Activated gamma-delta T cell (primary cell): Measurements from ENCODE around the gene EPN2.
A peak's percentile ranks its signal among the peaks of the same experiment; 100 is the strongest.
"Not testable (repeated sequence)": the region's sequence is repeated elsewhere in the genome, so short reads cannot be mapped to it uniquely, and the experiment has no call there.

ENCODE experiments used
- DNase-seq: peaks from one replicate; lab custom pipeline; 2025; lab: John Stamatoyannopoulos, UW

EPN2 gene

DNA sequence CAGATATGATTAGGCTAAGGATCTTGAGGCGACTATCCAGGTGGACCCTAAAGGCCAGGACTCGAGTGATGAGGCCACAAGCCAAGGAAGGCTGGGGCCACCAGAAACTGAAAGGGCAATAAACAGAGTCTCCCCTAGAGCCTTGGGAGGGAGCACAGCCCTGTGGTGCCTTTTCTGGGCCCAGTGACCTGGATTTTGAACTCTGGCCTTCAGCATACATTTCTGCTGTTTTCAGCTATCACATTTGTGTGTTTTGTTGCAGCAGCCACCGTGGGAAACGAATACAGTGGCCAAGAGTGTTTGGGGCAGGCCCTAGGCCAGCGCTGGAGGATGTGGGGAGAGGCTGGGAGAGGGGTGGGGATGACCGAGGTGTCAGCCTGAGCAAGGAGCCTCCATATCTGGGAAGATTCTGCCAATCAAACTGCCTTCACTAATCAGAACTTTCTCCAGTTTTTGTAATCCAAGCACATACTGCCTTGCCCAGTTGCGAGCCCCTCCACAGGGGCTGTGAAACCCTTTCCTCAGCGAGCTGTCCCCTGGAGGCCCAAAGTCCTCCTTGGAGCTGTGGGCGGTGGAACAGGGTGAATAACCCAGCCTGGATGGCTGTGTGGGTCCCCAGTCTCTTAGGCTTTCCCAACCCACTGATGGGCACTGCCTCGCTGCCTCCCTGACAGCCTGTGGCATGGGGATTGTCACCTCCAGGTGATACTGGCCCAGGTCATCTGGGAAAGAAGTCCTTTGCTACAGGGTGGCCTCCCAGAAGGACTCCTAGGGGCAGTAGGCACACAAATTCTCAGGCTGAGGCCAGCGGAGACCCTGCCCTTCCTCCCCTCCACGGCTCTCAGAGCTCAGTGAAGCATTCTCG, 108.6 kb downstream of the EPN2 start:
- DNase-seq = no peak

DNA sequence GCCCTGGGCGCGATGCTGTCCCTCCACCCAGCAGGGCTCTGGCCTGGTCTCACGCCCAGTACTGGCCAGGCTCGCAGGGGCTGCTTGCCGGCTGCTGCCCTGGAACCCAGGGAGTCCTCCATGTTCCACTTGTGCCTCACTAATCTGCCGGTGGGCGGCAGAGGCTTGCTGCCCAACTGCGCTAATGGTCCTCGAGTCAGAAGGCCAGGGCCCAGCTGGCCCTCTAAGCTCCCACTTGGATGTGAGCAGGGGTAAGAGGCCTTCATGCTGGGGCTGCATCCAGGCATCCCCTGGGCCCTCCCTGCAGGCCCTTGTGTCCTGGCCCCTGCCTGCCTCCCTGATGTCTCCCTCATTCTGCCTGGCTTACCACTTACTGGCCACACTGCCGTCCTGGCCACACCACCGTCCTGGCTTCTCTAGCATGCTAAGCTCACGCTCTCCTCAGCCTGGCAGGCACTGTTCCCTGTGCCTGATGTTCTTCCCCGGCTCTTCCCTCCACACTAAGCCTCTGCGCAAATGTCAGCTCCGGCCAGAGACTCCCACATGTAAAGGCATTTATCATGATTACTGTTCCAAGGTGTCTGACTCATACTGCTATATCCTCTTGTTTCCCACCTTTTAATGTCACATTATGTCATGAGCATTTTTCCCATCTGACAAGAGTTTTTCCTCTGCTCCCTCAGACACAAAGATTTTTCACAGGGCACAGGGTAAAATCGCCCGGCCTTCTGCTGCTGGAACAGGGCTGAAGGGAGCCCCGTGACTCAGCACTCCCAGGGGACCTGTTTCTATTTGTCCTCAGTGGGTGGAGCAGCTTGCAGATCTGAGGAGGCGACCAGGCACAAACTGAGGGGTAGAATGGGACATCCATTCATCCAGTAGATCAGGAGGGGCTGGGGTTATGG, 109.4 kb downstream of the EPN2 start:
- no peak for DNase-seq

DNA sequence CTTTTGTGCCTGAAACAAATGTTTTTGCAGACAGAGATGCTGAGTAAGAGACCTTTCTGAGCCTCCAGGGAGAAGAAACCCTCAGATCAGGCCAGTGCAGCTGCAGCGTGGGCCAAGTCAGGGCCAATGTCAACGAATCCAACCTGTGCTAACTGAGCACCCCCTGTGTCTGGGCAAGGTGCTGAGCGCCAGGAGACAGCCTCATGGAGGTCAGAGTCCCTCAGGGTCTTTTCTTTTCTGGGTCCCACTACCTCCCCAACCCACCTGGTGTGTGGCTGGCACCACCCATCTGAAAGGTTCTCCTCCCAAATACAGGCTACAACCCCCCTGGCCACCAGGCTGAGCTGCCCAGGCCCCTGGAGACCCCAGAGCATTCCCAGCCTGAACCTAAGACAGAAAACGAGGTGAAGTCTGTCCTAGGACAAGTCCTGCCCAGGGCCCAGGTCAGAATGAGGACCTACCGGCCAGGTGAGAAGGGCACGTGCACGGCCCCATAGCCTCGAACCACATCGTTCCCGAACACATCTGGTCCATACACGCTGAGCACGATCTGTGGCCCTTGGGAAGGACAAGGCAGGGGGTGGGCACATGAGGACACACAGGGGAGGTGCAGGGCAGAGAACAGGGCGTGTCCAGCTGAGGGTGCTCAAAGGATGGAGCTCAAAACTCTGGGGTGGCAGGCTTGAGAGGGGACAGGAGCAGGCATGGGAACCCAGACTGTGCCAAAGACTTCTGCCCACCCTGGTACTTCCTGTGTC, 110.3 kb downstream of the EPN2 start:
- DNase-seq = no peak

DNA sequence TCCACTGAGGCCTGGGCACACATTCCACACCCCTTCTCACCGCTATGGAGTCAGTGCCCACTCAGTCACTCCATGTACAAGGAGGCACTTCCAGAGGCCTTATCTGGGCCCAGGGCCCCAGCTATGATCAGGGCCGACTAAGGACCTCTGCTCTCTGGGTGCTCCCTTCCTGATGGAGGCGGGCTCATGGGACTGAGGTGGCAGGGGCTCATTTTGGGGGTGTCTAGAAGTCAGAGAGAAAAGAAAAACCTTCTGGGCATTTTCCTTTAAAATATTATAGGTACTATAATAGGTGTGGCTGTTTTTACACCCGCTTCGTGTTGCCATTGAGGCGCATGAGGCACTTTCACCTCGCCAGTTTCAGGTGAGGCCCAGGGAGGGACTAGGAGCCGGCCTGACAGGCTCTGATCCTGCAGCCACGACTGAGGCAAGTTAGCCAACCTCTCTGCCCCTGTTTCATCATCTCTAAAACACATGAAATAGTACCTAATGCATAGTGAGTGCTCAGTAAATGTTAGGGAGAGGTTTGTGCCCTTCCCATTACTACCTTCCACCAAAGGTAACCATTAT, 111.0 kb downstream of the EPN2 start:
- DNase-seq = no peak

DNA sequence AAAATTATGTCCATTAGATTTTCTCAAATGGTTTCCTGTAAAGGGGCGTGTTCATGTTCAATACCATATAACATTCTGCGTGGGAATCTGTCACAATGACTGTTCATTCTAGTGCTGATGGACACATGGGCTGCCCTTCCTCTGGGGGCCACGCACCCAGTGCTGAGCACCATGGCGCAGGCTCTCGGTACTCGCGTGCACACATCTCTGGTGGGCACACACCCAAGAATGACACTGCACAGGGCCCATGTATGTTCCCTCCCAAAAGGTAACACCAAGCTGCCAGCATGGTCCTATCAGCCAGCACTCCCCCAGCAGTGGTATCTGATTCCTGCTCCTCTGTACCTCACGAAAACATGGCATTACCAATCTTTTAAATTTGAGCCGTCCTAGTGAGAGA, 111.6 kb downstream of the EPN2 start:
- DNase-seq = no peak

DNA sequence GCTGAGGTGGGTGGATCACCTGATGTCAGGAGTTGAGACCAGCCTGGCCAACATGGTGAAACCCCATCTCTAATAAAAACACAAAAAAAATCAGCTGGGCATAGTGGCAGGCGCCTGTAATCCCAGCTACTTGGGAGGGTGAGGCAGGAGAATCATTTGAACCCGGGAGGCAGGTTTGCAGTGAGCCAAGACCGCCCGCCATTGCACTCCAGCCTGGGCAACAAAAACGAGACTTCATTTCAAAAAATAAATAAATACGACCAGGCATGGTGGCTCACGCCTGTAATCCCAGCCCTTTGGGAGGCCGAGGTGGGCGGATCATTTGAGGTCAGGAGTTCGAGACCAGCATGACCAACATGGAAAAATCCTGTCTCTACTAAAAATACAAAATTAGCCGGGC, 116.2 kb downstream of the EPN2 start:
- not testable (repeated sequence) for DNase-seq

DNA sequence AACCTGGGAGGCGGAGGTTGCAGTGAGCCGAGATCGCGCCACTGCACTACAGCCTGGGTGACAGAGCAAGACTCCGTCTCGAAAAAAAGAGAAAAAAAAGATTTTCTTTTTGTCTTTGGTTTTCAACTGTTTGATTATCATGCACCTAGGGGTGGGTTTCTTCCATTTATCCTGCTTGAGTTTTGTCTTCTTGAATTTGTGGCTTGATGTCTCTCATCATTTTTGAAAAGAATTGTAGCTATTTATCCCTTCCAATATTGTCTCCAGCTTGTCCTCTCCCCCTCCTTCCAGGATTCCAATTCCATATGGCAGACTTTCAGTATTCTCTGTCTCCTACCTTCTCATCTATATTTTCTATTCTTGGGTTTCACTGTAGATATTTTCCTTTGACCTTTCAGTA, 117.6 kb downstream of the EPN2 start:
- DNase-seq = no peak

DNA sequence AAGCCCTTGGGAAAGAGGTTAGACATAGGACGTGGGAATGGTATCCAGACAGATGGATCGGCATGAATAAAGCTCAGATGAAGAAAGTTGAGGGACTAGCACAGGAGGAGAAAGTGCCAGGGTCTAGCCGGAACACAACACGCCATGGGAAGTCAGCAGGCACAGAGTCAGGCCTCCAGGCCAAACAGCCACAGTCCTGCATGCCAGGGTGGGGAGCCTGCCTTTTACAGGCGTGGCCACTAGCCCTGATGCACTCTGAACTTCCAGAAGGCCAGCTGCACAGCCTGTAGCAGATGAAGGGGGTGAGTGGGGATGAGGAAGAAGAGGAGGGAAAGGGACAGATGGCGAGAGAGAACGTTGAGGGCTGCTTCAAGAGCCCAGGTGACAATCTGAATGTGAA, 120.2 kb downstream of the EPN2 start:
- no peak for DNase-seq

DNA sequence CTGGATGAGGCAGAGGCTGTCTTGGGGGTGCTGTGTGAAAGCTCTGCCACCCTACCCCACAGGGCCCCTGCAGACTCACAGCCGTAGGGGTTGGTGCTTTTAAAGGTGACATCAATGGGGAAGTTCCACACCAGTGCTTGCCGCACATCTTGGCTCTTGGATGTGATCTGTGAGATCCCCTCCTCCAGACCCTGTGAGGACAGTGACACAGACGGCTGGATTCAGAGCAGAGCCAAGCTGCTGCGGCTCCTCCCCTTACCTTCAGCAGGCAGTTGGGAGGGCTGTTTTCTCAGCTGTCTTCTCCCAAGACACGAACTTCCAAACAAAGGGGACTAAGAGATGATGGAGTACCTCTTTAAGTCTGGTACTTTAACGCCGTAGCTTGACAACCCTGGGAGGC, 120.6 kb downstream of the EPN2 start:
- no peak for DNase-seq

DNA sequence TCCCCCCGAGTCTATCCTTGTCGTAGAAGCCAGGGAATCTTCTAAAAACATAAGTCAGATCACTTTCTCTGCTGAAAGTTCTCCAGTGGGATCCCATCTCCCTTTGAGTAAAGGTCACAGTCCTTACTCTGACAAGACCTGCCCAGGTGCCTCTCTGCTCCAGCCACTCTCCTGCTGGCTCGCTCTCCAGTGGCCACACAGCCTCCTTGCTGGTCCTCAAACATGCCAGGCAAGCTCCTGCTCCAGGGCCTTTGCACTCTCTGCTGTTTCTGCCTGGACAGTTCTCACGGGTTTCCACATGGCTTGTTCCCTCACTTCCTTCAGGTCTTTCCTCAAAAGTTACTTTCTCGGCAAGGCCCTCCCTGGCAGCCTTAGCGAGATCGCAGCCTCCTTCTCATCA, 122.0 kb downstream of the EPN2 start:
- no peak for DNase-seq

DNA sequence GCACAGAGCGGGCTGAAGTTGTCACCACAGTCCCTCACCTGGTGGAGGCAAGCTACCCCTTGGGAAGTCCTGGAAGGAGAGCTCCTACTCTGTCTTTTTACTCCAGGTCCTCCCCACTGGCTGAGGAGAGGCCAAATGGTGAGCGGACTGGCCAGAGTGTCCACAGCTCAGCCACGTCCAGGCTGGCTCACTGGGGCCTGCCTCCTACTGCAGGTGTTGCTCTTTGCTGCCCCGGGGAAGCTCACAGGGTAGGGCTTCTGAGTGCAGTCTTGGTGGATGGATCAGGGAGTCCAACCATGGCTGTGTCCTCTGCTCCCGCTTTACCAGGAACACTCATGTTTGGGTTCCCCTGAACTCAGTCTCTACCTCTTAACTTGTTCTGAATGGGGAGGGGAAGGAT, 122.7 kb downstream of the EPN2 start:
- DNase-seq = no peak

DNA sequence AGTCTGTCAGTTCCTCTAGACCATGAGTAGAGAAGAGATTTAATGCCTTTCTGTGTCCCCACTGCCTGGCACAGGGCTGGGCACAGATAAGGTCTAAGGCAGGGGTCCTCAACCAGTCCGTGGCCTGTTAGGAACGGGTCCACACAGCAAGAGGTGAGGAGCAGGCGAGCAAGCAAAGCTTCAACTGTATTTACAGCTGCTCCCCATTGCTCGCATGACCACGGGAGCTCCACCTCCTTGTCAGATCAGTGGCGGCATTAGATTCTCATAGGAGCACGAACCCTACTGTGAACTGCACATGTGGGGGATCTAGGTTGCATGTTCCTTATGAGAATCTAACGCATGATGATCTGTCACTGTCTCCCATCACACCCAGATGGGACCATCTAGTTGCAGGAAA, 123.6 kb downstream of the EPN2 start:
- no peak for DNase-seq

DNA sequence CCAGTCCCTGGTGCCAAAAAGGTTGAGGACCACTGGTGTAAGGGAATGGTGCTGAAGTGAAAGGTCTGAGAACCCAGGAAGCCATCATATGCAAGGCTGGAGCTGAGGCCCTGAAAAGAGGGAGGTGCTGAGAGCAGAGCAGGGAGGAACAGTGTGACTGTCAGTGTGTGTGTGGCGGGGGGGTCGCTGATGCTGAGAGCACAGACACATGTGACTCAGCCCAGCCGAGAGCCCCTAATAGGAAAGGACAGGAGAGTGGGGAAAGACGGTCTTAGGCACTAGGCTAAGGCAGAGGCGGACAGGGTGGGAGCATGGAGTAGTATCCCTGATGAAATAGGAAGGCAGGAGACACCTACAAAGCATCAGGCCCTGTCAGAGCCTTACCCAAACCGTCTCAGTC, 124.2 kb downstream of the EPN2 start:
- no peak for DNase-seq

DNA sequence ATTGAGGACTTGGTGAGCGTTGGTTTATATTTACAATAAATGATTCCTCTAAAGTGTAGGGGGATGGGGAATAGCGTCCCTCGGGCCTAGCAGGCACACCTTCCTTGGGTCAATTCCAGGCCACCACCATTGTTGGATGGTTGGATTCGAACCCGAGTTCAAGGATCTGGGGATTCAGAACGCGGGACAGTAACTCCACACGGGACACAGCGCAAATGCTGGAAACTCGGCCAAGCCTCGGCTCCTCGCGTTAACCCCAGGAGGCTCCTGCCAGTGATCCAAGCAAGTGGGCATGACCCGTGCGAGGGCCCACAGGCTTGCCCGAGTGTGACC, 124.7 kb downstream of the EPN2 start:
- no peak for DNase-seq

DNA sequence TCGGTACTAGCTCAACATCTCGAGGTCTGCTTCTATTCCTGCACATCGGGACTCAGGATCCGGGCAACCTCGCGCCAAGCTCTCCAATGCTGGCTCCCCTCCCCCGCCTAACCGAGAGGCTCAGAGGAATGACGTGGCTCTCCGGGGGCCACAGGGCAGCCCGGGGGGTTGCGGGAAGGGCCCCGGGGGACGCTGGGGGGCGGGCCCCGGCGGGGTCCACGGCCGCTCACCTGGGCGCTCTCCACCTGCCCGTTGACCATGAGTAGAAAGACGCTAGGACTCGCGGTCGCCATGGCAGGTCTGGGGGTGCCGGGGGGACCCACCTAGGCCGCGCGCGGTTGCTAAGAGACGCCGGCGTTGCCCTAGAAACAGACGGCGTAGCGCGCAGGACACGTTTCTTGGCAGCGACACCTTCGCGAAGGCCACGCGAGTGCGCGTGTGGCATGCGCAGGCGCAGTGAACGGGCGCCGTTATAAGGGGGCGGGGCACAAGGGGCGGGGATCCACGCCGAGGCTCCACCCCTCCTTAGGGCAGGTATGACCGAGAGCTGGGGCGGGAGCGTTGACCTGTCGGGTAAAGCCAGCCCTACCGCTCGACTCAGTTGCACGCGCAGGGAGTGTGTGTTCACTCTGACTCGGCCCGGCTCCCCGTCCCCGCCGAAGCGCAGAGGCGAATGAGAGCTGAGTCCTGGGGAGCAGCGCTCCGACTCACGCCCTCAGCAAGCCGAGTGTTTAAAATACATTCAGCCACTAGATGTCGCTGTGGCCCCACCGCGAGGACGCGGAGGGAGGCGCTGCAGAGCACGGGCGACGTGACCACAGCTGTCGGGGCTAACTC, 125.3 kb downstream of the EPN2 start, which contains the start of gene B9D1:
TSS of gene B9D1 (minus strand) at position 447 of the 837 bp plus-strand sequence. CDS start at position 293, 154 bp downstream.
- peak; percentile 93 for DNase-seq

DNA sequence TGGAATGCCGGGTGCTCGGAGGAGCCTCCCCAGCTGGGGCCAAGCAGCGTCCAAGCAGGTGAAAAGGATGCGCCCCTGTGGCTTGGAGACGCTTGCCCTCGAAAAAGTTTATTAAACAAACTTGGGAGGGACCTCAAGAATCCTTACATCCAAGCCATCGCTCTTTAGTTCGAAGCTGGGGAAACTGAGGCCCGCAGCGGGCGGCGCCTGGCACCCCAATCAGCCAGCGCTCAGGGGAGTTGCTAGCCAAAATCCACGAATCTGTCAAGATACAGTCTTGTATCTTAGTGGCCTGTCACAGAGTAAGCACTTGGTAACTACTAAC, 125.9 kb downstream of the EPN2 start:
- no peak for DNase-seq

DNA sequence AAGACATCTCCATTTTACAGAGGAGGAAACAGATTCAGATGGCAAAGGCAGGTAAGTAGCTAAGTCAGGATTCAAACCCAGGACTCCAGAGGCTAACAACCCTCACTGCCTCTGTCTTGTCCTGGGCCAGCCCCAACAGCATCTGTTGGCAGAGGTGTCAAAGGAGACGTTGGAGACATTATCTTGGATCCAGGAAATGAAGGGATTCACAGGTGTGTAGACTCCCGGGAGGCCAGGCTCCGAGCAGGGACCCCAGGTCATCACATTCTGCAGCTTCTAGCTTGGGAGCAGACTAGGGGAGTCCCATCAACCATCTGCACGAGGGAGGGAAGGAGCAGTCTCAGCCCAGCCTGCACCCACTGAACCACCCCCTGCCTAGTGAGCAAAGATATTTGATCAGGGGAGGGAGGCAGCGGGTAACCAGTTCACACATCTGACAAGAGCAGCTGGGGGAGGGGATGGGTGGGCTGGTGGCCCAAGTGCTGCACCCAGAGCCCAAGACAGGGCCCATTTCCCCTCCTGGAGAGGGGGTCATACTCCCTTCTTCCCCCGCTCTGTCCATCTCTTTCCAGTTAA, 126.4 kb downstream of the EPN2 start:
- DNase-seq = no peak

DNA sequence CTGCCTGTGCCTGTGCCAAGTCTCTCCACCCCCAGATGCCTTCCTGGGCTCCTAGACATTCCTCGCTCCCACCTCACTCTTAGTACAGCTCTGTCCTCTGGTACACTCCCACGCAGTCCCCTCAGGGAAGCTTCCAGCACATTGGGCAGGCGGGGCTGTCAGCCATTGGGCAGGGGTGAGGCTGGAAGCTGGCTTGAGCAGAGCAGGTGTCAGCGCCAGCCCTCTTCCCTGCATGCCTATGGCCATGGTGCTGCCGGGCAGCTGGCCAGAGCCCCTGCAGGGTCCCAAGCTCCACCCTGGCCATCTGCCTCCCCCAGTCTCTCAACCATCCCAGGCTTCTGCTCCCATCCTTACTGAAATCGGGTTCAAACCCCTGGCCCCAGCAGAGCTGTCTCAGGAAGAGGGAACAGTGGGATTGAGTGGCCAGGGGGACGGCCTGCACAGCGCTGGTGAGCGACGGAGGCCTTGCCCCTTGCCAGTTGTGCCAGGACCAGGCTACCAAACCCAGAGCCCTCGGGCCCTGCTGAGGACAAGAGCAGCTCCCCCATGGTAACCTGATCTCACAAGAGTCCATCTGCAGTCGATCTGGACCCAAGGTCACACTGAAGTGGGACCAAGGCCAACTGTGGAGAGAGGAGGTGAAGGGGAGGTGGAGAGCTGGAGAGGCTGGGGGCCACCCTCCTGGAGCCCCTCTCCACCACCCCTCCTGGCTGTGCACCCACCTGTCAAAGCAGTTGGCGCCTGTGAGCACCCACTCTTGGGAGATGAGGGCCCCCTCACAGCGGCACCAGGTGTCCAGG, 127.7 kb downstream of the EPN2 start:
- no peak for DNase-seq

DNA sequence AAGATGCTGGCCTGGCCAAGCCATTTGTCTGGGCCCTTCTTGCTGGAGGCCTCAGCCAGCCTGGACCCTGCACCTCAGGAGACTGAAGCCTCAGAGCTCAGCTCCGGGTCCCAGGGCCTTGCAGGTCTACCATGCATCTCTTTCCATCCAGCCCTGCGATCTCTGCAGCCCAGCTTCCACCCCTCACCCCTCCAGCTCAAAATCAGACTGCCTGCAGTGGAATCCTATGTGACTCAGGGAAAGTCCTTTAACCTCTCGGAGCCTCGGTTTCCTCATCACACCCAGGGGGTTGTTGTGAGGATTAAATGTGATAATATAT, 128.3 kb downstream of the EPN2 start:
- no peak for DNase-seq
